GM23338 (cell line): Measurements from ENCODE around the gene ZMYND19. TPM values are rescaled to one million over a fixed set of nuclear protein-coding genes. Genes with fewer than 3 reads are reported as not detected.

Experiments used
- ATAC-seq: fragments of 200-7000 bp; cut with Tn5 transposase; 3 replicates; pipeline ENCODE4 v1.9.1; 2020
- DNase-seq: peaks from one replicate; pipeline ENCODE4 v3.0.0-alpha.2; 2015; ENCODE audit warnings: low spot score
- H2AFZ ChIP-seq: fragments of 200-600 bp; sonication (generic); 2 replicates; pipeline ENCODE4 v1.8.0; 2016; ENCODE audit warnings: antibody characterized with exemption, mild to moderate bottlenecking, moderate library complexity
- H3F3A ChIP-seq: fragments of 200-600 bp; sonication (generic); replicated peaks from 2 replicates; pipeline ENCODE4 v1.8.0; 2017; ENCODE audit warnings: antibody characterized with exemption, mixed run types, low read depth
- H3K27ac ChIP-seq: fragments of 200-600 bp; sonication (generic); 2 replicates; pipeline ENCODE4 v1.6.1; 2016; ENCODE audit warnings: low read depth
- H3K27me3 ChIP-seq: fragments of 200-600 bp; sonication (generic); 2 replicates; pipeline ENCODE4 v1.8.0; 2016; ENCODE audit warnings: mild to moderate bottlenecking, mixed run types, moderate library complexity; ENCODE audit not compliant: insufficient read depth
- H3K36me3 ChIP-seq: fragments of 200-600 bp; sonication (generic); 2 replicates; pipeline ENCODE4 v1.8.0; 2016; ENCODE audit warnings: mild to moderate bottlenecking; ENCODE audit not compliant: insufficient read depth
- H3K4me1 ChIP-seq: fragments of 200-600 bp; sonication (generic); 2 replicates; pipeline ENCODE4 v1.8.0; 2016; ENCODE audit warnings: mild to moderate bottlenecking, moderate library complexity; ENCODE audit not compliant: insufficient read depth
- H3K4me2 ChIP-seq: fragments of 200-600 bp; sonication (generic); 2 replicates; pipeline ENCODE4 v1.7.1; 2017; ENCODE audit warnings: mixed run types
- H3K4me3 ChIP-seq: fragments of 200-600 bp; sonication (generic); 2 replicates; pipeline ENCODE4 v1.6.1; 2016; ENCODE audit warnings: mixed run types
- H3K79me2 ChIP-seq: fragments of 200-600 bp; sonication (generic); replicated peaks from 2 replicates; pipeline ENCODE4 v1.8.0; 2017; ENCODE audit warnings: mild to moderate bottlenecking; ENCODE audit not compliant: insufficient read depth
- H3K9me2 ChIP-seq: fragments of 200-600 bp; sonication (generic); 2 replicates; pipeline ENCODE4 v1.8.0; 2017; ENCODE audit not compliant: insufficient read depth
- H4K20me1 ChIP-seq: fragments of 200-600 bp; sonication (generic); replicated peaks from 2 replicates; pipeline ENCODE4 v1.8.0; 2017; ENCODE audit warnings: mild to moderate bottlenecking; ENCODE audit not compliant: insufficient read depth
- H3K27ac Mint-ChIP-seq: 2 replicates; pipeline ENCODE4 v1.8.0; 2020; ENCODE audit warnings: inconsistent platforms, mild to moderate bottlenecking, moderate library complexity, mixed read lengths
- H3K27me3 Mint-ChIP-seq: 3 replicates; pipeline ENCODE4 v1.8.0; 2022; ENCODE audit warnings: low read depth, mild to moderate bottlenecking, moderate library complexity, mixed read lengths, inconsistent platforms; ENCODE audit not compliant: insufficient read depth, poor library complexity
- H3K36me3 Mint-ChIP-seq: 3 replicates; pipeline ENCODE4 v1.8.0; 2021; ENCODE audit warnings: low read depth, mild to moderate bottlenecking, inconsistent platforms, moderate library complexity, mixed read lengths
- H3K4me1 Mint-ChIP-seq: 3 replicates; pipeline ENCODE4 v1.8.0; 2020; ENCODE audit warnings: mild to moderate bottlenecking, inconsistent platforms, mixed read lengths
- H3K4me3 Mint-ChIP-seq: 3 replicates; pipeline ENCODE4 v1.8.0; 2021; ENCODE audit warnings: moderate library complexity, mild to moderate bottlenecking, inconsistent platforms, mixed read lengths
- H3K9me3 Mint-ChIP-seq: 3 replicates; pipeline ENCODE4 v1.8.0; 2020; ENCODE audit warnings: moderate library complexity, mild to moderate bottlenecking, inconsistent platforms, mixed read lengths
- CREB1 ChIP-seq: fragments of 250-450 bp; sonication (Bioruptor Pico); IDR thresholded peaks from 2 replicates; pipeline ENCODE4 v1.5.0; 2020; ENCODE audit warnings: low read depth, mild to moderate bottlenecking, moderate library complexity
- JUNB ChIP-seq: IDR thresholded peaks from one replicate; pipeline ENCODE4 v1.6.1; 2016; ENCODE audit warnings: antibody characterized with exemption; ENCODE audit not compliant: unreplicated experiment
- NANOG ChIP-seq: IDR thresholded peaks from 2 replicates; pipeline ENCODE4 v1.6.1; 2016; ENCODE audit warnings: antibody characterized with exemption, borderline replicate concordance
- POLR2AphosphoS5 ChIP-seq: IDR thresholded peaks from 2 replicates; pipeline ENCODE4 v1.6.1; 2016; ENCODE audit warnings: antibody characterized with exemption, low read depth
- STAT1 ChIP-seq: IDR thresholded peaks from one replicate; pipeline ENCODE4 v1.6.1; 2016; ENCODE audit warnings: antibody characterized with exemption; ENCODE audit not compliant: unreplicated experiment
- ZNF114 ChIP-seq: fragments of 250-450 bp; sonication (Bioruptor Pico); IDR thresholded peaks from 2 replicates; pipeline ENCODE4 v1.5.0; 2020; ENCODE audit warnings: mild to moderate bottlenecking, moderate library complexity
- ZNF331 ChIP-seq: fragments of 250-450 bp; sonication (Bioruptor Pico); IDR thresholded peaks from 2 replicates; pipeline ENCODE4 v1.5.0; 2020; ENCODE audit warnings: low read depth, mild to moderate bottlenecking, moderate library complexity
- polyA plus RNA-seq: library from polyadenylated mRNA; unstranded; fragments of >200 nt; fragmentation: Nextera tagmentation; extraction: Ambion mirVana; gene quantifications from 2 replicates; pipeline ENCODE4 v1.2.1, GENCODE V29; 2016
- total RNA-seq: library from RNA; depleted of rRNA; stranded (reverse); fragments of >200 nt; shearing (Covaris generic); gene quantifications from 2 replicates; pipeline ENCODE4 v1.2.3, GENCODE V29; 2014
- TF ChIP-seq, protein P1 (sequence below): IDR thresholded peaks from 2 replicates; pipeline ENCODE4 v1.6.1; 2016; ENCODE audit warnings: antibody characterized with exemption
- TF ChIP-seq, protein P2 (sequence below), 2 experiments: fragments of 200-600 bp in 1 of 2; sonication (generic) in 1 of 2; conservative IDR thresholded peaks; 2 replicates each; pipeline versions ENCODE4 v1.5.1 to v1.6.1; 2016 to 2017; ENCODE audit warnings: antibody characterized with exemption in 2 of 2, low read depth in 2 of 2, mild to moderate bottlenecking in 2 of 2, moderate library complexity in 1 of 2

ZMYND19 gene
- total and polyA plus RNA-seq, 2 experiments from 2014 or later, result 25.8 to 58.5 TPM

DNA sequence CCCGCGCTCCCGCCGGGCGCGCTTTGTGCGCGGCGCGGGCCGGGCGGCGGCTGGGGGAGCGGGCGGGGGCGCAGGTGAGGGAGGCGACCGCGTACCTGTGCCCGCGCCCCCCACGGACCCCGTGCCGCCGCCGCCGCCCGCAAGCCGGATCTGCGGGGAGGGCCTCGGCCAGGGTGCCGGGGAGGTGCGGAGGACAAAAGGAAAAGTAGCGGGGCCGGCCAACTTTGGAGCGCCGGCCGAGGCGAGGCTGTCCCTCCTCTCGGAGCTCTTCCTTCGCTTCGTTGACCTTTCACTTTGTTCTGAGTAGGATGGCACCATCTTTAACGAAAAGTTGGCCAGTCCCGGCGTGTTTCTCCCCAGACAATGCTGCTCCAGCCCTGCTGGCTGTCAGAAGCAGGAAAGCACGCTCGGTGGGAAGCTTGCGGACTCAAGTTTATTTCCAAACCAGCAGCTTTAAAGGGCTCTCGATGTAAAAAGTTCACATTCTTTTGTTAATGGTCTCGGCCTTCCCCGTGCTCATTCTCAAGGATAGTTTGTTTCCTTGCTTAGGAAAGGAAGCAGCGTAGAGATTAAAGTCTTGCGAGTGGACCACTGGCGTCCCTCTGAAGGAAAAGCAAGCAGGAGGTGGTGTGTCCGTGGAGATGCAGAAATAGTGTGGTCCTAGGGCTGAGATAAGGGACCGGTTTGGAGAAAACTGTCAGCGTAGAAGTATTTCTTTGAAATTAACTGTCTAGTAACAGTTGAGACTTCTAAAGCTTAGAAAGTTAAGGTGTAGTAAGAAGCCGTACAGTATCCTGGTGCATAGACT lies 29.1 kb upstream of the ZMYND19 start:
- H3K79me2 ChIP-seq, result peaks cover 66% of the 10 kb centered on the region
- peaks cover 32% of the 10 kb centered on the region for H3F3A ChIP-seq
- H3K36me3 ChIP-seq, result no peaks in the 10 kb centered on the region; the same call in 1 of the 2 replicates
- ATAC-seq (peak; percentile 4; the same call in 2 of the 3 replicates), DNase-seq (peak; percentile 51)
- peaks cover 41% of the 10 kb centered on the region for H4K20me1 ChIP-seq
- H3K9me3 Mint-ChIP-seq, result no peaks in the 10 kb centered on the region; the same call in 1 of the 3 replicates
- H3K27me3 Mint-ChIP-seq, result peaks cover 15% of the 10 kb centered on the region
- H3K9me2 ChIP-seq, result no peaks in the 10 kb centered on the region
- H3K4me1 ChIP-seq, result peaks cover 25% of the 10 kb centered on the region
- H3K4me3 ChIP-seq, result peak overlapping the region; percentile 99
- peak overlapping the region; percentile 93 for H3K4me3 Mint-ChIP-seq
- H2AFZ ChIP-seq, result peak overlapping the region; percentile 79; the same call in 1 of the 2 replicates
- no peak for TF ChIP-seq JUNB
- peak; percentile 10; the same call in 1 of the 2 replicates for TF ChIP-seq POLR2AphosphoS5
- H3K27ac Mint-ChIP-seq, result peak overlapping the region; percentile 79
- no peaks in the 10 kb centered on the region for H3K27me3 ChIP-seq
- peak overlapping the region; percentile 96 for H3K4me2 ChIP-seq
- H3K27ac ChIP-seq, result peak overlapping the region; percentile 94
- H3K36me3 Mint-ChIP-seq, result peaks cover 58% of the 10 kb centered on the region
- H3K4me1 Mint-ChIP-seq, result peaks cover 30% of the 10 kb centered on the region

DNA sequence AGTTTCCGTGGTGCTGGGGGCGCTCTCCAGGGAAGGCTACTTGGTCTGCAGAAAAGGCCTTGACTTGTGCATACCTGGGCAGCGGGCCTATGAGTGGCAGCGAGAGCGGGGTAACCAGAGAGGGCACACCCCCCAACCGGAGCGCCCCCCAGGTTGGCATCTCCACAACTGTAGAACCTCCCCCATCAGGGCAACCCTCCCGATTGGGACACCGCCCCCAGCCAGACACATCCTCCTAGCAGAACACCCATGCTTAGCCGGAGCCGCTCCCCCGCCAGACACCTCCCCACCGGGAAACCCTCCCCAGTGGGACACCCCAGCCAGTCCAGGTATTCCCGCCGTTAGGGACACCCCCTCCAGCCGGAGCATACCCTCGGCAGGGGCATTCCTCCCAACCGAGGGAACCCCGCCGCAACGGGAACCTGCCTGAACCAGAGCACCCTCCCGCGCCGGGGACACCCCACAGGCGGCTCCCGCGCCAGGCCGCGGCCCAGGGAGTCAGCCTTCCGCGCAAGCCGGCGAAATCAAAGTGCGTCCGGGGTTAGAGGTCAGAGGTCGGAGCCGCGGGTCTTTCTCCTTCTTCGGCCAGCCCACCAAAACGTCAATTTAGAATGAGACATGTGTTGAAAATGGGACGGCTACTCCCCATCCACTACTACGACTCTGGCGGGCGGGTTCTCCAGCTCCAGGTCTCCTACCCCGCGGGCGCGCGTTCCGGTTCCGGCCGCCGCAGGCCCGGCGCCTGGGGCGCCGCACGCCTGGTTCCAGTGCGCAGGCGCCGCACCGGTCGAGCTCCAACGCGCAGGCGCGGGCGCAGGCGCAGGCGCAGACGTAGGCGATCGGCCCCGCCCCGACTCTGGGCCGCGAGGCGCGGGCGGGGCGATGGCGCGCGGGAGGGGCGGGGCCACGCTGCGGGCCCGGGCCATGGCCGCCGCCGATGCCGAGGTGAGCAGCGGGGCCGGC lies 28.1 kb upstream of the ZMYND19 start, which contains the start of gene EHMT1:
EHMT1 (plus strand) TSS at position 901 of the 963 bp plus-strand sequence; CDS start at position 925, 24 bp downstream.
- ATAC-seq (peak; percentile 73), DNase-seq (peak; percentile 86)
- Histone ChIP-seq H2AFZ (peak within 1 kb of the TSS; percentile 79), H3K79me2 (peaks cover 55% of the 10 kb centered on the region), H3K4me2 (peak within 1 kb of the TSS; percentile 96), H3K4me3 (peak within 1 kb of the TSS; percentile 99), H4K20me1 (peaks cover 37% of the 10 kb centered on the region), H3K27ac (peak within 1 kb of the TSS; percentile 96), H3K9me2 (no peaks in the 10 kb centered on the region), H3K27me3 (no peaks in the 10 kb centered on the region), H3K36me3 (no peaks in the 10 kb centered on the region; the same call in 1 of the 2 replicates), H3K4me1 (peaks cover 25% of the 10 kb centered on the region), H3F3A (peaks cover 27% of the 10 kb centered on the region)
- H3K4me3 Mint-ChIP-seq, result peak within 1 kb of the TSS; percentile 94
- H3K27ac Mint-ChIP-seq, result peak within 1 kb of the TSS; percentile 96
- H3K9me3 Mint-ChIP-seq, result no peaks in the 10 kb centered on the region; the same call in 1 of the 3 replicates
- H3K27me3 Mint-ChIP-seq, result peaks cover 15% of the 10 kb centered on the region
- H3K4me1 Mint-ChIP-seq, result peaks cover 30% of the 10 kb centered on the region
- H3K36me3 Mint-ChIP-seq, result peaks cover 51% of the 10 kb centered on the region
- TF ChIP-seq POLR2AphosphoS5, result peak; percentile 55
- TF ChIP-seq ZNF114 (CRISPR knock-in tag), result no peak
- TF ChIP-seq NANOG, result no peak
- TF ChIP-seq ZNF331 (CRISPR knock-in tag), result no peak
- TF ChIP-seq, protein P1, sequence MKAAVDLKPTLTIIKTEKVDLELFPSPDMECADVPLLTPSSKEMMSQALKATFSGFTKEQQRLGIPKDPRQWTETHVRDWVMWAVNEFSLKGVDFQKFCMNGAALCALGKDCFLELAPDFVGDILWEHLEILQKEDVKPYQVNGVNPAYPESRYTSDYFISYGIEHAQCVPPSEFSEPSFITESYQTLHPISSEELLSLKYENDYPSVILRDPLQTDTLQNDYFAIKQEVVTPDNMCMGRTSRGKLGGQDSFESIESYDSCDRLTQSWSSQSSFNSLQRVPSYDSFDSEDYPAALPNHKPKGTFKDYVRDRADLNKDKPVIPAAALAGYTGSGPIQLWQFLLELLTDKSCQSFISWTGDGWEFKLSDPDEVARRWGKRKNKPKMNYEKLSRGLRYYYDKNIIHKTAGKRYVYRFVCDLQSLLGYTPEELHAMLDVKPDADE, result no peak; the same call in 1 of the 2 replicates
- TF ChIP-seq, protein P2, sequence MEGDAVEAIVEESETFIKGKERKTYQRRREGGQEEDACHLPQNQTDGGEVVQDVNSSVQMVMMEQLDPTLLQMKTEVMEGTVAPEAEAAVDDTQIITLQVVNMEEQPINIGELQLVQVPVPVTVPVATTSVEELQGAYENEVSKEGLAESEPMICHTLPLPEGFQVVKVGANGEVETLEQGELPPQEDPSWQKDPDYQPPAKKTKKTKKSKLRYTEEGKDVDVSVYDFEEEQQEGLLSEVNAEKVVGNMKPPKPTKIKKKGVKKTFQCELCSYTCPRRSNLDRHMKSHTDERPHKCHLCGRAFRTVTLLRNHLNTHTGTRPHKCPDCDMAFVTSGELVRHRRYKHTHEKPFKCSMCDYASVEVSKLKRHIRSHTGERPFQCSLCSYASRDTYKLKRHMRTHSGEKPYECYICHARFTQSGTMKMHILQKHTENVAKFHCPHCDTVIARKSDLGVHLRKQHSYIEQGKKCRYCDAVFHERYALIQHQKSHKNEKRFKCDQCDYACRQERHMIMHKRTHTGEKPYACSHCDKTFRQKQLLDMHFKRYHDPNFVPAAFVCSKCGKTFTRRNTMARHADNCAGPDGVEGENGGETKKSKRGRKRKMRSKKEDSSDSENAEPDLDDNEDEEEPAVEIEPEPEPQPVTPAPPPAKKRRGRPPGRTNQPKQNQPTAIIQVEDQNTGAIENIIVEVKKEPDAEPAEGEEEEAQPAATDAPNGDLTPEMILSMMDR (conservative IDR thresholded peaks at IDR 0.05; ENCODE audit: low read depth in 2 of 2), result peak in 1 of 2 experiments; percentile 26; a peak in 1 of 4 replicates
- TF ChIP-seq STAT1, result no peak
- TF ChIP-seq CREB1 (CRISPR knock-in tag), result peak; percentile 60; the same call in 1 of the 2 replicates
